Thyroid gland (tissue), 4 donors: ENCODE results near the gene B4GALNT4.

Source experiments
- POLR2A ChIP-seq, 2 donors: fragments of 450-650 bp; IDR thresholded peaks; one replicate each; pipeline ENCODE4 v1.6.1; 2017; ENCODE audit warnings: antibody characterized with exemption in 2 of 2, mild to moderate bottlenecking in 2 of 2, moderate library complexity in 1 of 2
- TF ChIP-seq, protein P1 (sequence below), 6 experiments: fragments of 200-600 bp in 3 of 6; fragments of 450-650 bp in 3 of 6; sonication (generic) in 3 of 6; IDR thresholded peaks; one replicate each; pipeline ENCODE4 v1.5.1; 2016 to 2019; ENCODE audit warnings: antibody characterized with exemption in 6 of 6, mild to moderate bottlenecking in 2 of 6, inconsistent platforms in 1 of 6, moderate library complexity in 1 of 6

DNA sequence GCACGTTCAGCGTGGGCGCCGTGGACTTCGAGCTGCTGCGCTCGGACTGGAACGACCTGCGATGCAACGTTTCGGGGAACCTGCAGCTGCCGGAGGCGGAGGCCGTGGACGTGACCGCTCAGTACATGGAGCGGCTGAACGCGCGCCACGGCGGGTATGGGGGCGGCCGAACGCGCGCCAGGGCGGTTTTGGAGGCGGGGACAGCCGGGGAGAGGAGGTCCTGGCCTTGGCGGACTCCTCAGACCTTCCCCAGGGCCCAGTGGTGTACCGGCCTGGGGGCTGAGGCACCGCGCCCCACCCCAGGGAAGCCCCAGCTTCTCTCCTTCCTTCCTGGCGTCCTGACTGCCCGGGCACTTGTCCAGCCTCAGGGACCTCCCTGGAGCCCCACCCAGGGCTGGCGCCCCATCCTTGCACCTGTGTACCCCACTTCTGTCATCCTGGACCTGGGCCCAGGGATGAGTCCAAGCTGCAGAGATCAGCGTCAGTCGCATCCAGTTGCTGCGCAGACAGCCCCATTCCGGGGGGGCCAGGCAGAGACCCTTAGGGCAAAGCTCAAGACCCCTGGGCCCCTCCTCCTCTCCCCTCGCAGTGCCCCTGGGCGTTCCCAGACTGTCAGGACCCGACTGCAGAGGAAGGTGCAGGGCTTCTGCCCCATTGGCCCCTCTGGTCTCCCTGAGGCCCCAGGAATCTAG is 8.0 kb downstream of the B4GALNT4 start:
- TF ChIP-seq, protein P1, sequence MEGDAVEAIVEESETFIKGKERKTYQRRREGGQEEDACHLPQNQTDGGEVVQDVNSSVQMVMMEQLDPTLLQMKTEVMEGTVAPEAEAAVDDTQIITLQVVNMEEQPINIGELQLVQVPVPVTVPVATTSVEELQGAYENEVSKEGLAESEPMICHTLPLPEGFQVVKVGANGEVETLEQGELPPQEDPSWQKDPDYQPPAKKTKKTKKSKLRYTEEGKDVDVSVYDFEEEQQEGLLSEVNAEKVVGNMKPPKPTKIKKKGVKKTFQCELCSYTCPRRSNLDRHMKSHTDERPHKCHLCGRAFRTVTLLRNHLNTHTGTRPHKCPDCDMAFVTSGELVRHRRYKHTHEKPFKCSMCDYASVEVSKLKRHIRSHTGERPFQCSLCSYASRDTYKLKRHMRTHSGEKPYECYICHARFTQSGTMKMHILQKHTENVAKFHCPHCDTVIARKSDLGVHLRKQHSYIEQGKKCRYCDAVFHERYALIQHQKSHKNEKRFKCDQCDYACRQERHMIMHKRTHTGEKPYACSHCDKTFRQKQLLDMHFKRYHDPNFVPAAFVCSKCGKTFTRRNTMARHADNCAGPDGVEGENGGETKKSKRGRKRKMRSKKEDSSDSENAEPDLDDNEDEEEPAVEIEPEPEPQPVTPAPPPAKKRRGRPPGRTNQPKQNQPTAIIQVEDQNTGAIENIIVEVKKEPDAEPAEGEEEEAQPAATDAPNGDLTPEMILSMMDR (IDR thresholded peaks at IDR 0.05), result no peak
- TF ChIP-seq POLR2A (IDR thresholded peaks at IDR 0.05), result no peak
